Erythroblast (primary cell): ENCODE data around the gene GRK2.
A peak's percentile ranks its signal among the peaks of the same experiment; 100 is the strongest.

Source experiments
- GATA1 ChIP-seq: IDR thresholded peaks from 2 replicates; pipeline ENCODE4 v1.6.1; 2011; ENCODE audit warnings: low read depth, mild to moderate bottlenecking, control low read depth, low read length, moderate library complexity
- POLR2A ChIP-seq: IDR thresholded peaks from 2 replicates; pipeline ENCODE4 v1.6.1; 2011; ENCODE audit warnings: mild to moderate bottlenecking, low read length

GRCh38 chr11:67317205-67317887 is 51.1 kb downstream of the GRK2 start:
- peak; percentile 70 for TF ChIP-seq POLR2A
- no peak for TF ChIP-seq GATA1
